ENCODE measurements around the gene R3HDM4. TPM values are rescaled to one million over a fixed set of nuclear protein-coding genes. Genes with fewer than 3 reads are reported as not detected.

Gene R3HDM4
- total and polyA plus RNA-seq, 10 of the 15 experiments (the other 5 are each of a cell fraction or from before 2014, with no cell fraction given), result 1.3 to 65.8 (median 27.7) TPM

- TF ChIP-seq STAT1 (conservative IDR thresholded peaks at IDR 0.05) (no peak), HSF1 (IDR thresholded peaks at IDR 0.05; ENCODE audit: low read depth, low read length) (no peak), MTA3 (IDR thresholded peaks at IDR 0.05; ENCODE audit: borderline replicate concordance, low read length) (no peak), CREB1 (IDR thresholded peaks at IDR 0.05; ENCODE audit: low read depth) (0 out of 2 replicates have a peak, but pooled peaks have one; percentile 30), KAT2A (conservative IDR thresholded peaks at IDR 0.05; ENCODE audit: control insufficient read depth, low read depth, low read length) (no peak), ATF7 (IDR thresholded peaks at IDR 0.05; ENCODE audit: low read depth) (no peak), E2F4 (IDR thresholded peaks at IDR 0.05; ENCODE audit: low read depth, low read length) (no peak), ZBTB4 (CRISPR knock-in tag; IDR thresholded peaks at IDR 0.05) (no peak), FOS (IDR thresholded peaks at IDR 0.05; ENCODE audit: borderline replicate concordance, extremely low read depth, insufficient read length) (no peak), ZNF274 (IDR thresholded peaks at IDR 0.05; ENCODE audit: insufficient read depth, insufficient read length) (no peak), RCOR1 (conservative IDR thresholded peaks at IDR 0.05; ENCODE audit: low read depth, low read length) (no peak), NKRF (conservative IDR thresholded peaks at IDR 0.05) (peak; percentile 19; the same call in 1 of the 2 replicates), JUND (IDR thresholded peaks at IDR 0.05; ENCODE audit: low read depth, low read length) (no peak), ELK1 (IDR thresholded peaks at IDR 0.05; ENCODE audit: low read depth, low read length) (no peak), USF1 (IDR thresholded peaks at IDR 0.05; ENCODE audit: borderline replicate concordance, extremely low read length, insufficient read depth, low read depth, low read length) (no peak), PKNOX1 (IDR thresholded peaks at IDR 0.05) (no peak), GATAD2B (conservative IDR thresholded peaks at IDR 0.05; ENCODE audit: low read depth) (peak; percentile 61)
Measured at GRCh38 chr19:932648-933552, 19.9 kb upstream of the R3HDM4 start (continued).

Measured in GM12878 (cell line).